Measurements from ENCODE around the gene CDH3. TPM values are rescaled to one million over a fixed set of nuclear protein-coding genes. Genes with fewer than 3 reads are reported as not detected.
A peak's percentile ranks its signal among the peaks of the same experiment; 100 is the strongest.

CDH3 gene
- total and polyA plus RNA-seq, 2 experiments from 2014 or later = 62.4 to 77.6 TPM

- no peak overlapping the region for H3K4me3 ChIP-seq
Observed at GRCh38 chr16:68740628-68741346, 95.7 kb downstream of the CDH3 start.

GRCh38 chr16:68743664-68744063 is 98.6 kb downstream of the CDH3 start:
- peak overlapping the region; percentile 96 for H3K27ac ChIP-seq

More at GRCh38 chr16:68740628-68741346, 95.7 kb downstream of the CDH3 start:
- Histone ChIP-seq H3K9me3 (ENCODE audit: low read depth) (no peaks in the 10 kb centered on the region), H3K27ac (peak overlapping the region; percentile 96), H3K79me2 (peaks cover 44% of the 10 kb centered on the region), H3K9me2 (replicated peaks; ENCODE audit: insufficient read depth) (no peaks in the 10 kb centered on the region), H3K4me2 (peak overlapping the region; percentile 71), H3K27me3 (no peaks in the 10 kb centered on the region), H4K20me1 (ENCODE audit: insufficient read depth, poor library complexity, severe bottlenecking) (no peaks in the 10 kb centered on the region), H3K36me3 (replicated peaks; ENCODE audit: insufficient read depth, low read depth) (no peaks in the 10 kb centered on the region), H3K4me1 (ENCODE audit: insufficient read depth) (peaks cover 52% of the 10 kb centered on the region), H2AFZ (no peak overlapping the region)
- DNase-seq (ENCODE audit: low spot score) = no peak
- WGBS (ENCODE audit: low lambda C conversion rate, missing lambda C conversion rate) = 71% methylated on average over 9 of the region's 9 CpGs
- TF ChIP-seq EZH2phosphoT487 (IDR thresholded peaks at IDR 0.05; ENCODE audit: low read depth, severe bottlenecking, unreplicated experiment) (no peak), EZH2 (IDR thresholded peaks at IDR 0.05; ENCODE audit: borderline replicate concordance) (no peak), CTCF (IDR thresholded peaks at IDR 0.05; ENCODE audit: poor library complexity) (no peak)

GRCh38 chr16:68744744-68745280 is 99.7 kb downstream of the CDH3 start:
- H3K79me2 ChIP-seq = peaks cover 73% of the 10 kb centered on the region
- H3K4me2 ChIP-seq = peak overlapping the region; percentile 71
- H3K9me3 ChIP-seq (ENCODE audit: low read depth) = no peaks in the 10 kb centered on the region
- H3K27me3 ChIP-seq = no peaks in the 10 kb centered on the region
- peaks cover 15% of the 10 kb centered on the region for H4K20me1 ChIP-seq (ENCODE audit: insufficient read depth, poor library complexity, severe bottlenecking)
- no peak overlapping the region for H3K4me3 ChIP-seq
- peak overlapping the region; percentile 96 for H3K27ac ChIP-seq
- H3K9me2 ChIP-seq (replicated peaks; ENCODE audit: insufficient read depth) = no peaks in the 10 kb centered on the region
- H2AFZ ChIP-seq = no peak overlapping the region
- H3K4me1 ChIP-seq (ENCODE audit: insufficient read depth) = peaks cover 76% of the 10 kb centered on the region
- TF ChIP-seq EZH2phosphoT487 (IDR thresholded peaks at IDR 0.05; ENCODE audit: low read depth, severe bottlenecking, unreplicated experiment) (peak; percentile 79), EZH2 (IDR thresholded peaks at IDR 0.05; ENCODE audit: borderline replicate concordance) (no peak)
- WGBS (ENCODE audit: low lambda C conversion rate, missing lambda C conversion rate) = 26% methylated on average over 11 of the region's 11 CpGs
- DNase-seq (ENCODE audit: low spot score) = peak; percentile 88
- no peaks in the 10 kb centered on the region for H3K36me3 ChIP-seq (replicated peaks; ENCODE audit: insufficient read depth, low read depth)

More at GRCh38 chr16:68743664-68744063, 98.6 kb downstream of the CDH3 start:
- Histone ChIP-seq H3K4me3 (no peak overlapping the region), H4K20me1 (ENCODE audit: insufficient read depth, poor library complexity, severe bottlenecking) (peaks cover 6% of the 10 kb centered on the region), H3K9me2 (replicated peaks; ENCODE audit: insufficient read depth) (no peaks in the 10 kb centered on the region), H3K79me2 (peaks cover 62% of the 10 kb centered on the region), H3K9me3 (ENCODE audit: low read depth) (no peaks in the 10 kb centered on the region), H2AFZ (no peak overlapping the region), H3K4me1 (ENCODE audit: insufficient read depth) (peaks cover 71% of the 10 kb centered on the region), H3K27me3 (no peaks in the 10 kb centered on the region), H3K4me2 (peak overlapping the region; percentile 71), H3K36me3 (replicated peaks; ENCODE audit: insufficient read depth, low read depth) (no peaks in the 10 kb centered on the region)
- WGBS (ENCODE audit: low lambda C conversion rate, missing lambda C conversion rate) = 95% methylated on average over 4 of the region's 4 CpGs
- no peak for DNase-seq (ENCODE audit: low spot score)
- no peak for TF ChIP-seq EZH2phosphoT487 (IDR thresholded peaks at IDR 0.05; ENCODE audit: low read depth, severe bottlenecking, unreplicated experiment)
- no peak for TF ChIP-seq CTCF (IDR thresholded peaks at IDR 0.05; ENCODE audit: poor library complexity)
- TF ChIP-seq EZH2 (IDR thresholded peaks at IDR 0.05; ENCODE audit: borderline replicate concordance) = no peak

GRCh38 chr16:68746951-68747350 is 101.8 kb downstream of the CDH3 start:
- no peaks in the 10 kb centered on the region for H3K36me3 ChIP-seq (replicated peaks; ENCODE audit: insufficient read depth, low read depth)
- DNase-seq (ENCODE audit: low spot score) = no peak
- peaks cover 23% of the 10 kb centered on the region for H4K20me1 ChIP-seq (ENCODE audit: insufficient read depth, poor library complexity, severe bottlenecking)
- H3K4me3 ChIP-seq = no peak overlapping the region
- H3K9me3 ChIP-seq (ENCODE audit: low read depth) = no peaks in the 10 kb centered on the region
- no peaks in the 10 kb centered on the region for H3K27me3 ChIP-seq
- H3K9me2 ChIP-seq (replicated peaks; ENCODE audit: insufficient read depth) = no peaks in the 10 kb centered on the region
- H3K4me1 ChIP-seq (ENCODE audit: insufficient read depth) = peaks cover 69% of the 10 kb centered on the region
- TF ChIP-seq EZH2 (IDR thresholded peaks at IDR 0.05; ENCODE audit: borderline replicate concordance) (no peak), CTCF (IDR thresholded peaks at IDR 0.05; ENCODE audit: poor library complexity) (no peak)
- peaks cover 84% of the 10 kb centered on the region for H3K79me2 ChIP-seq
- no peak overlapping the region for H3K27ac ChIP-seq
- no peak overlapping the region for H3K4me2 ChIP-seq
- no peak overlapping the region for H2AFZ ChIP-seq

All from hepatocyte (in vitro differentiated cells).